Kidney (tissue), 14 donors: ENCODE data around the gene LGMN. TPM values are rescaled to one million over a fixed set of nuclear protein-coding genes. Genes with fewer than 3 reads are reported as not detected.

Experiments
- DNase-seq, 5 donors: peaks; one replicate each; pipeline ENCODE4 v3.0.0-alpha.2; 2013 to 2020
- FAIRE-seq: peaks from 2 replicates; lab custom pipeline; 2012; peaks lifted over from hg19 to GRCh38; lab: Jason Lieb, UNC
- H3K27ac ChIP-seq, 2 donors: one replicate each; pipeline ENCODE4 v1.7.0; 2013; ENCODE audit warnings: low read depth in 2 of 2, low read length in 2 of 2, inconsistent platforms in 1 of 2
- H3K27me3 ChIP-seq: one replicate; pipeline ENCODE4 v1.7.1; 2013; ENCODE audit warnings: low read length, inconsistent platforms; ENCODE audit not compliant: control insufficient read depth, insufficient read depth
- H3K36me3 ChIP-seq, 3 donors: one replicate each; pipeline versions ENCODE4 v1.7.0 to v1.7.1; 2013; ENCODE audit warnings: low read length in 3 of 3, control low read depth in 1 of 3, inconsistent platforms in 1 of 3; ENCODE audit not compliant: insufficient read depth in 3 of 3, control insufficient read depth in 2 of 3
- H3K4me1 ChIP-seq, 3 donors: one replicate each; pipeline versions ENCODE4 v1.7.0 to v1.7.1; 2013; ENCODE audit warnings: low read length in 3 of 3, inconsistent platforms in 1 of 3, low read depth in 1 of 3; ENCODE audit not compliant: control insufficient read depth in 2 of 3, insufficient read depth in 2 of 3
- H3K4me3 ChIP-seq, 3 donors: one replicate each; pipeline versions ENCODE4 v1.7.0 to v1.8.1; 2013; ENCODE audit warnings: low read length in 3 of 3, control low read depth in 1 of 3, inconsistent platforms in 1 of 3
- H3K9ac ChIP-seq, 3 donors: one replicate each; pipeline versions ENCODE4 v1.7.0 to v1.7.1; 2013; ENCODE audit warnings: low read length in 3 of 3, control low read depth in 1 of 3, inconsistent platforms in 1 of 3
- H3K9me3 ChIP-seq, 3 donors: one replicate each; pipeline versions ENCODE4 v1.7.0 to v1.7.1; 2013; ENCODE audit warnings: low read length in 3 of 3, control low read depth in 1 of 3, inconsistent platforms in 1 of 3; ENCODE audit not compliant: control insufficient read depth in 2 of 3, insufficient read depth in 1 of 3
- CTCF ChIP-seq: IDR thresholded peaks from 3 replicates; pipeline ENCODE4 v1.5.1; 2012; ENCODE audit warnings: mild to moderate bottlenecking, moderate library complexity, borderline replicate concordance; ENCODE audit not compliant: insufficient read depth; ENCODE audit errors: extremely low read depth
- intact Hi-C: fragments of 100-400 bp; cut with DNase I; formaldehyde crosslinking; loops from one replicate; pipeline ENCODE4 v1.11.1; 2022
- polyA plus RNA-seq: library from polyadenylated mRNA; stranded (reverse); fragments of 350-450 nt; fragmentation: Illumina TruSeq; extraction: RNeasy Lipid Tissue Mini Kit (QIAGEN cat#74804); gene quantifications from one replicate; pipeline ENCODE4 v1.2.3, GENCODE V29; 2014; ENCODE audit warnings: low read depth, low replicate concordance; ENCODE audit not compliant: insufficient read depth
- total RNA-seq: library from RNA; stranded (reverse); fragmentation: NEBNext Ultra II Directional; extraction: Animal tissue kit (Norgen Biotek cat#: 25700); gene quantifications from one replicate; pipeline ENCODE4 v1.2.1, GENCODE V29; 2021
- donor health status: control.
- donor health status: control.
- donor health status: control.
- donor health status: control.
- donor health status: control.
- donor health status: DM: yes; HTN: yes; CAD: no.
- donor health status: Normal renal cell carcinoma (clear cell type).

LGMN gene
- total and polyA plus RNA-seq, 2 donors from 2014 or later: 66.3 to 200 TPM

GRCh38 chr14:92737206-92737605, 11.2 kb downstream of the LGMN start:
- intact Hi-C loops: no loop called here
- no peak for TF ChIP-seq CTCF
- Histone ChIP-seq H3K36me3 (peaks cover 0 to 3% (median under 1%) of the 10 kb centered on the region in 3 donors), H3K27me3 (no peaks in the 10 kb centered on the region), H3K9me3 (no peaks in the 10 kb centered on the region), H3K9ac (no peak overlapping the region), H3K27ac (no peak overlapping the region), H3K4me1 (peaks cover 0 to 13% (median 3%) of the 10 kb centered on the region in 3 donors), H3K4me3 (no peak overlapping the region)
- no peak for DNase-seq
- FAIRE-seq: no peak

- peaks cover 0 to 13% (median 3%) of the 10 kb centered on the region in 3 donors for H3K4me1 ChIP-seq
- peaks cover 3 to 13% (median 11%) of the 10 kb centered on the region in 3 donors for H3K36me3 ChIP-seq
- FAIRE-seq (no peak), DNase-seq (no peak)
- intact Hi-C loops: no loop called here
- H3K9ac ChIP-seq: no peak overlapping the region
- H3K9me3 ChIP-seq: no peaks in the 10 kb centered on the region
- H3K27ac ChIP-seq: no peak overlapping the region
- TF ChIP-seq CTCF: no peak
- H3K27me3 ChIP-seq: no peaks in the 10 kb centered on the region
- H3K4me3 ChIP-seq: no peak overlapping the region
Observed at GRCh38 chr14:92735344-92735743, 13.1 kb downstream of the LGMN start.

- FAIRE-seq (no peak), DNase-seq (no peak)
- Histone ChIP-seq H3K27ac (no peak overlapping the region), H3K36me3 (peaks cover 3 to 13% (median 11%) of the 10 kb centered on the region in 3 donors), H3K4me3 (no peak overlapping the region), H3K4me1 (peaks cover 0 to 13% (median 3%) of the 10 kb centered on the region in 3 donors), H3K9me3 (no peaks in the 10 kb centered on the region), H3K9ac (no peak overlapping the region), H3K27me3 (no peaks in the 10 kb centered on the region)
- intact Hi-C loops: no loop called here
- TF ChIP-seq CTCF: no peak
Observed at GRCh38 chr14:92734618-92735017, 13.8 kb downstream of the LGMN start.

- FAIRE-seq: no peak
- no peak for TF ChIP-seq CTCF
- H3K4me3 ChIP-seq: no peak overlapping the region
Observed at GRCh38 chr14:92733007-92733406, 15.4 kb downstream of the LGMN start.

More at GRCh38 chr14:92733007-92733406, 15.4 kb downstream of the LGMN start:
- Histone ChIP-seq H3K4me1 (peaks cover 0 to 13% (median 7%) of the 10 kb centered on the region in 3 donors), H3K27me3 (no peaks in the 10 kb centered on the region), H3K9ac (no peak overlapping the region), H3K36me3 (peaks cover 3 to 13% (median 11%) of the 10 kb centered on the region in 3 donors), H3K27ac (no peak overlapping the region), H3K9me3 (no peaks in the 10 kb centered on the region)
- DNase-seq: no peak
- intact Hi-C loops: no loop called here
